AG04449 (cell line): ENCODE data around the gene FBXL20.

Experiments used
- CTCF ChIA-PET: fragments of 350-600 bp; formaldehyde crosslinking; extraction: SDS; loops from one replicate; lab custom pipeline; 2021; ENCODE audit warnings: antibody characterized with exemption; lab: Yijun Ruan, JAX
- POLR2A ChIA-PET: fragments of 400-600, 350-600 bp; formaldehyde crosslinking; extraction: SDS; loops from one replicate; lab custom pipeline; 2020; ENCODE audit warnings: antibody characterized with exemption, inconsistent platforms; lab: Yijun Ruan, JAX
- DNase-seq: peaks from one replicate; pipeline ENCODE4 v3.0.0-alpha.2; 2010; ENCODE audit warnings: low read depth, low spot score
- H3K4me3 ChIP-seq: 2 replicates; pipeline ENCODE4 v1.5.1; 2011; ENCODE audit warnings: low read depth, mild to moderate bottlenecking, control low read depth, low read length
- CTCF ChIP-seq: IDR thresholded peaks from one replicate; pipeline ENCODE4 v1.5.1; 2011; ENCODE audit warnings: mild to moderate bottlenecking, moderate library complexity, low read length, control low read depth, inconsistent platforms; ENCODE audit not compliant: insufficient read depth; ENCODE audit errors: missing control alignments

The FBXL20 gene

GRCh38 chr17:39219647-39220154 lies 181.7 kb downstream of the FBXL20 start:
- CTCF ChIA-PET, result interaction anchor here (0.6 to 4.1 kb wide), 5 partner anchors 12 to 45 kb away, joined by 3 to 23 read pairs (median 7); no protein-coding TSS in a partner anchor
- no peak for DNase-seq
- POLR2A ChIA-PET, result interaction anchor here (0.5 kb wide), 1 partner anchor 103 kb away, joined by 3 read pairs; no protein-coding TSS in a partner anchor

GRCh38 chr17:39218906-39219305 lies 182.5 kb downstream of the FBXL20 start:
- TF ChIP-seq CTCF, result no peak
- no peak for DNase-seq
- H3K4me3 ChIP-seq, result no peak overlapping the region
- CTCF ChIA-PET, result interaction anchor here (0.8 to 4.1 kb wide), 7 partner anchors 12 to 236 kb away, joined by 3 to 23 read pairs (median 6); no protein-coding TSS in a partner anchor
- POLR2A ChIA-PET, result interaction anchor here (0.5 kb wide), 1 partner anchor 104 kb away, joined by 3 read pairs; no protein-coding TSS in a partner anchor

More at GRCh38 chr17:39219647-39220154, 181.7 kb downstream of the FBXL20 start:
- TF ChIP-seq CTCF, result no peak
- no peak overlapping the region for H3K4me3 ChIP-seq

- ChIA-PET CTCF (interaction anchor here (1.0 to 4.1 kb wide), 4 partner anchors 11 to 235 kb away, joined by 4 to 23 read pairs (median 7); no protein-coding TSS in a partner anchor), POLR2A (interaction anchor here (1.3 kb wide), 1 partner anchor 8 kb away, joined by 6 read pairs; no protein-coding TSS in a partner anchor)
- no peak for TF ChIP-seq CTCF
- no peak overlapping the region for H3K4me3 ChIP-seq
- DNase-seq, result no peak
Observed at GRCh38 chr17:39217734-39218369, 183.6 kb downstream of the FBXL20 start.

GRCh38 chr17:39213852-39214251 lies 187.6 kb downstream of the FBXL20 start:
- CTCF ChIA-PET, result interaction anchor here (1.9 to 4.2 kb wide), 2 partner anchors 31 to 40 kb away, joined by 5 to 20 read pairs; no protein-coding TSS in a partner anchor
- TF ChIP-seq CTCF, result no peak
- POLR2A ChIA-PET, result interaction anchor here (1.5 kb wide), 1 partner anchor 14 kb away, joined by 6 read pairs; the partner anchor contains the start of gene RPL19
- H3K4me3 ChIP-seq, result no peak overlapping the region
- no peak for DNase-seq

GRCh38 chr17:39212841-39213480 lies 188.5 kb downstream of the FBXL20 start:
- ChIA-PET POLR2A (interaction anchor here (1.0 to 1.5 kb wide), 2 partner anchors 13 kb away, joined by 3 to 6 read pairs; partner anchors contain the start of gene RPL19), CTCF (interaction anchor here (0.6 to 4.2 kb wide), 3 partner anchors 24 to 39 kb away, joined by 5 to 20 read pairs (median 5); no protein-coding TSS in a partner anchor)
- no peak for TF ChIP-seq CTCF
- no peak overlapping the region for H3K4me3 ChIP-seq
- DNase-seq, result no peak
